ENCODE measurements around the gene IFITM1.

IFITM1 gene

GRCh38 chr11:293852-294661, 19.8 kb upstream of the IFITM1 start:
- no peak for DNase-seq (ENCODE audit: low read depth)

GRCh38 chr11:294780-295179, 19.1 kb upstream of the IFITM1 start:
- DNase-seq (ENCODE audit: low read depth): no peak

GRCh38 chr11:295351-296170, 18.3 kb upstream of the IFITM1 start:
- no peak for DNase-seq (ENCODE audit: low read depth)

GRCh38 chr11:296171-297050, 17.4 kb upstream of the IFITM1 start:
- no peak for DNase-seq (ENCODE audit: low read depth)

- DNase-seq (ENCODE audit: low read depth): no peak
Observed at GRCh38 chr11:297051-297585, 16.7 kb upstream of the IFITM1 start.

- DNase-seq (ENCODE audit: low read depth): no peak
Observed at GRCh38 chr11:297586-298405, 16.0 kb upstream of the IFITM1 start.

GRCh38 chr11:298406-299065, 15.3 kb upstream of the IFITM1 start:
- no peak for DNase-seq (ENCODE audit: low read depth)

- no peak for DNase-seq (ENCODE audit: low read depth)
Observed at GRCh38 chr11:299081-299891, 14.6 kb upstream of the IFITM1 start, which contains the start of gene IFITM5. TSS of gene IFITM5 (minus strand) at chr11:299526. CDS start at chr11:299490, 36 bp downstream.

GRCh38 chr11:299951-300735, 13.7 kb upstream of the IFITM1 start:
- DNase-seq (ENCODE audit: low read depth): no peak

GRCh38 chr11:303363-303762, 10.5 kb upstream of the IFITM1 start:
- DNase-seq (ENCODE audit: low read depth): no peak

GRCh38 chr11:304061-304506, 9.8 kb upstream of the IFITM1 start:
- no peak for DNase-seq (ENCODE audit: low read depth)

GRCh38 chr11:304915-305843, 8.7 kb upstream of the IFITM1 start:
- DNase-seq (ENCODE audit: low read depth): peak; percentile 62

GRCh38 chr11:305844-306211, 8.0 kb upstream of the IFITM1 start:
- DNase-seq (ENCODE audit: low read depth): no peak

GRCh38 chr11:306645-307371, 7.0 kb upstream of the IFITM1 start:
- DNase-seq (ENCODE audit: low read depth): no peak

GRCh38 chr11:307766-308708, 5.8 kb upstream of the IFITM1 start, which contains the start of gene IFITM2:
TSS of gene IFITM2 (plus strand) at chr11:307816. CDS start at chr11:308193, 377 bp downstream.
- peak; percentile 79 for DNase-seq (ENCODE audit: low read depth)

All from stromal cell of bone marrow (primary cell).